RCC 7860 (cell line): Measurements from ENCODE around the gene FBF1.
A peak's percentile ranks its signal among the peaks of the same experiment; 100 is the strongest.

Source experiments
- DNase-seq: peaks from one replicate; pipeline ENCODE4 v3.0.0-alpha.2; 2015; ENCODE audit warnings: low spot score
- FAIRE-seq: peaks from 2 replicates; lab custom pipeline; 2012; peaks lifted over from hg19 to GRCh38; lab: Jason Lieb, UNC

The FBF1 gene

DNA sequence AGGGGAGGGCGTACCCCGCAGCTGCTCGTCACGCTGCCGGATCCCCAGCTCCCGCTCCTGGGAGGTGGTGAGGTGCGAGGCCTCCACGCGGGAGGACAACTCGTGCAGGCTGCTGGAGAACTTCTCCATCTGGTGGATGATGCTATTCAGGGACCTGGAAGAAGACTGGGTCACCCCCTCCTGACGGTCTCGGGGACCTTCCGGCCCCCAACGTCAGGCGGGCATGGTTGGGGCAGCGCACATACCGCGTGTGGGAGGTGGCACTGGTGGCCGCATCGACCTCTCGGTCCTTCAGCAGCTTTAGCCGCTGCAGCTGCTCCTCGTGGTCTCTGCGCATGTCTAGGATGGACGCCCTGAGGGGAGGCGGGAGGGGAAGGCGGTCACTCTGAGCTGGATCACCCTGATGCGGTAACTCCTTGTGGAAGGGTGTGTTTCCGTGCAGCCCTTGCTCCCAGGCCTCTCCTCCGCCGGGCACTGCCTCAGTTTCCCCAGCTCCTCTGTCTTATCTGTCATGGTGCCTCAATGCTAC lies 22.9 kb downstream of the FBF1 start:
- no peak for DNase-seq
- FAIRE-seq = no peak

DNA sequence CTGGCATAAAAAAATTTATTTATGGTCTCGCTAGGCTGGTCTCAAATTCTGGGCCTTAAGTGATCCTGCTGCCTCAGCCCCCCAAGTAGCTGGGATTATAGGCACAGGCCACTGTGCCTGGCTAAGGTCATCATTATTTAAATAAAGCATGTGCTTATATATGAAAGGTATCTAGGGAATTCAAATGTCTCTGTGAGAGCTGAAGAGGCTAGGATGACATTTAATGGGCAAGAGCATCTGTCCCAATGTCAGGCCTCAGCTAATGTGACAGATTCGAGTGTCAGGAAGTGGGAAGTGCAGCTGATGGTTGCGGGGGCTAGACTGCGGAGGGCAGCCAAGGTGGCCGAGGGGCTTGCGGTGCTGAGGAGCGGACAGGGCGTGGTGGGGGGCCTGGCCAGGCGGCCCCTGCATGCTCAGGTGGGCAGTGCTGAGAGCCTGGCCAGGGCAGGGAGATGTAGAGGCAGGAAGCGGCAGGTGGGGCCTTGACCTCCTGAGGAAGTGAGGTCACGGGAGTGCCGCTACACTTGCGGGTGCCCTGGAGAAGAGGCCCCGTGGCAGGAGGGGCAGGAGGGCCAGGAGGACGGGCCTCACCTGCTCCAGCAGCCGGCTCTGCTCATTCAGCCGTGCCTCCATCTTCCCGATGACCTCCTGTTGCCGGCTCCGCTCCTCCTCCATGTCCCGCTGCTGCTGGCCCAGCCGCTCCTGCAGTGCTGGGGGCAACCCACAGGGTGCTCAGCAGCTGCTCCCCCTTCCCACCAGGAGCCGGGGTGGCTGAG lies 23.5 kb downstream of the FBF1 start:
- DNase-seq (no peak), FAIRE-seq (no peak)

DNA sequence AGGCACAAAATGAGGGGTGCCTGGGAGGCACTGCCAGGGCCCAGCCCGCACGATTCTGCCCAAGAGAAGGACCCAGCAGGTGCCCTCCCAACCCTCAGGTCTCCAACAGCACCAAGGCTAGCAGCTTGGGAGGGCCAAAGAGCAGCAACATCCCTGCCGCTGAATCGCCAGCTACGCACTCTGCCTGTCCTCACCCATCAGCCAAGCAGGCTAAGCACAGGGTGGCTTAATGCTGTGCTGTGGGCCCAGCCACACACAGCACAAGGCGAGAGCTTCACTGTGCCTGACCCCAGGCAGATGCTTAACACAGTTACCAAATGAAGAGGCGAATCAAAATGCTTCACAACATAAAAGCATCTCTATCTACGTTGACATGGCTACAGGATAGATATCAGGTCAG lies 25.6 kb downstream of the FBF1 start:
- FAIRE-seq (no peak), DNase-seq (no peak)

DNA sequence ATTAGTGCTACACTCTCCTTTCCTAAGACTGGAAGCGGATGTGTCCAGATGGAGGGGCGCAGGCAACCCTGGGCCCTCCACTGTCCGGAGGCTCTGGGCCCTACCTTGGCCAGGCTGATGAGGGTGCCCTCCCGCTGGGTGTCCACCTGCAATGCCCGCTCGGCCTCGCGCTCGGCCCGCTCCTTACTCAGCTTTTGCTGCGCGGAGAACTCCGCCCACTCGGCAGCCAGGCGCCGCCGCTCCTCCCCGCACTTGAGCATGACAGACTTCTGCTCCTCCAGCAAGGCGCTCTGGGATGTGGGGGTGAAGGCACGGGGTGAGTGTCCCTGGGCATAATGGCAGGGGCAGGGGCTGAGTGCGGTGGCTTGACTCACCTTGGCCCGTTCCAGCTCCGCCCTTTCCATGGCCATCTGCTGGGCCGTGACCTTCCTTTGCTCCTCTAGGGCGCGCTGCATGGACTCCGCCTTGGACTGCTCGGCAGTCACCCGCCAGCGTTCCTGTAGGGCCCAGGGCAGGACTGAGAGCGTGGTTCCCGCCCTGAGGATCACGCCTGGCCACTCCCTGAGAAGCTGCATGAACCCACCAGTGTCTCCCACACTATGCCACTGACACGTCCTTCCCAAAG lies 26.1 kb downstream of the FBF1 start:
- no peak for DNase-seq
- no peak for FAIRE-seq

DNA sequence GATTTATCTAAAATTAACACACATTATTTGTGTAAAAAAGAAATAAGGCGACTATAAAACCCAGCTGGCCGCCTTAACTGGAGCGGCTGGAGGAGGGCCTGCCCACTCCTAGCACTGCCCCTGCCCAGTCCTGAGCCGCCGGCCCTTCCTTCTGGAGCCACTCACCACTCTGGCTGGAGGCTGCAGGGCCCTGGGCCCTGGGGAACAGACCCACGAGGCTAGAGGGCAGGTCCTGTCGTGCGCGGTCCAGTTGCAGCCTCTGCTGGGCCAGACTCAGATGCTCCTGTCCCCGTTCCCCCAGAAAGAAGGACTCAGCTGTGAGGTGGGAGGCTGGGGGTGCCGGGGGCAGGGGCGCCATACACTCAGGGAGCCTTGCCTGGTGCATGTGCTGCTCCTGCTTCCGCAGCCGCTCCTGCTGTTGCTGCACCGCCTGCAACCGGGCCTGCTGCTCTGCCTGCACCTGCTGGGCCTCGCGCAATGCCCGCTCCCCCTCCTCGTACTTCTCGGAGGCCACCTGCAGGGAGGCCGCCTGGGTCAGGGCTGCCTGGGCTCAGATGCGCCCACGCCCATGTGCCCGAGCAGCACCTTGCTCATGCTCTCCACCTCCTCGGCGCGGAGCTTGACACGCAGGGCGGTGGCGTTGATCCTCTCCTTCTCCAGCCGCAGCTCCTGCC lies 27.2 kb downstream of the FBF1 start:
- DNase-seq (no peak), FAIRE-seq (no peak)

DNA sequence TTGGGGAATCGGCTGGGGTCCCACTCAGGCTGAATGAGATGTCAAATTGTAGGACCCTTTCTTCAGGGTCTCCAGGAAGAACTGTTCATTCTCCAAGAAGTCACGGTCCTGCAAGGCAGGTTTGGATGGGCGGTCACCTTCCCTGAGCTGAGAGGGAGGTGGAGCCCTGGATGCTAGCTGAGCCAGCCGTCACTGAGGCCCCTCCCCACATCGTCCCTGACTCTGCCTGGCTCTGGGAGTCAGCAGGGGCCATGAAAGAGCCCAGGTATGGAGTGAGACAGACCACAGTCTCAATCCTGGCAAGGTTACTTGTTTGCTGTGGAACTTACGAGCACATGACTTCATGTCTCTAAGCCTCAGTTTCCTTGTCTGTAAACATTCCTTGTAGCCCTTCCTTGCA lies 30.1 kb downstream of the FBF1 start:
- FAIRE-seq = no peak

DNA sequence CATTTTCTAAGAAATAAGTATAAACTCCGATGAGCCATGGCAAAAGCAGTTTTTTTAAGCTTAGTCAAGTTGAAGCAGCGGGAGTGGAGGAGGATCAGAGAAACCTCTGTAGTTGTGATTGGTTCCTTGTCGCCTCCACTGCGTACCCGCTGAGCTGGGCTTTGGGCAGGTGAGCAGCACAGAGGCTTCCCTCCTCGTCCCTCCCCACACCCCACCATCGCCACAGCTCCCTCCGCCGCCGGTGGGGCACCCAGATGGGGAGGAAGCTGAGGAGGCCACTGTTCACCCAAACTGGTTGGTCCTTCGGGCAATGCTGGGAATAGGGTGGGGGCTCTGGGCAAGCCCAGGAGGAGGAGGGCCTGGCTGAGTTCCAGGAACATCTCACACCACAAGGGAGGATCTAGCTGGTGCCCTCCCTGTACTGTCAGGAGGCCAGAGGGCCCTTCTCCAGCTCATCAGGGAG lies 31.0 kb downstream of the FBF1 start:
- FAIRE-seq (no peak), DNase-seq (no peak)

More for the DNA sequence above, 30.1 kb downstream of the FBF1 start:
- DNase-seq = no peak

DNA sequence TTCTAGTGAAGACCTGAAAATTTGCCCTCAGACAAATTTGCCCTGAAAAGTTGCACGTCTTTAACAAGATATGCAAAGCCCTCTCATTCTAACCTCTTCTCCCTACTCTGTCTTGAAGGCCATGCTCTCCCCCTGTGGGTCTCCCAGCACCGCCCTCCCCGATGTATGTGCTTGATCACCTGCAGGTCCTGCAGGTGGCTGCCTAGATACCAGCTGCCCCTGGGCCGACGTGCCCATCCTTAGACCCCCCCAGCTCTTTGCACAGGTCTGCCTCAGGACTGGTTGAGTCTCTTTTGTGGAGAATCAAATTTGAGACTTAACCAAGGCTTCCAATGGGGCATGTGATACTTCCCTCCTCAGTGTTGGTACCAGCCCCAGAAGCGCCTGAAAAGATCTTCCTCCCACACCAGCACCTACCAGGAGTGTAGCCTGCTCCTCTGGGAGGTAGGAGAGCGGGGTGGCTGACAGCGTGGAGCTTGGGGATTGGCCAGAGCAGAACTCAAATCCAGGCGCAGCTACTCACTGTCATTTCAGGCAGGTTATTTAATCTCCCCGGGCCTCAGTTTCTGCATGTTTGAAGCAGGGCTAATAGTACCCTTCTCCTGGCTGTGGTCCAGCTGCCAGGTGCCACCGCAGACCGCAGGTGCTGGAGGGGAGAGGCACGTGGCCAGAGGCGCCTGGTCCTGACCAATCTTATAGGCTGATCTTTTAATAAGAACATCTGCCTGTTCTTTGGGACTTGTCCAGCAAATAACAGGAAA lies 31.6 kb downstream of the FBF1 start:
- FAIRE-seq (no peak), DNase-seq (no peak)

DNA sequence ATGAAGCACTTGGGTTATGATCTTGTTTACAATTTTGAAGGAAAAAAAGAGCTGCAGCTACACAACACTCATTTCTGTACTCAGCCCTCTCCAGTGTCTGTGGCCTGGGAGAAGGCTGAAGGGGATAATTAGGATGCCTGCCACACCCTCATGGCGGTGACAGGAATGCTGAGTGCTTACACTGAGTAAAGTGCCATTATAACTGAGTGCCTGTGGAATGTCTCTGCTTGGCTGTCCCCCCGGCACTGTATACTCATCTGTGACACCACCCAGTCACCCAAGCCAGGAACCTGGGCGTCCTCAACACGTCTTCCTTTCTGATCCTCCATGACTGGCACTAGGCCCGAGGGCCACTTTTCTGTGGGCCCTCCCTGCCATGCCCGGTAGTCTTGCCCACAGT lies 32.6 kb downstream of the FBF1 start:
- FAIRE-seq (no peak), DNase-seq (no peak)

DNA sequence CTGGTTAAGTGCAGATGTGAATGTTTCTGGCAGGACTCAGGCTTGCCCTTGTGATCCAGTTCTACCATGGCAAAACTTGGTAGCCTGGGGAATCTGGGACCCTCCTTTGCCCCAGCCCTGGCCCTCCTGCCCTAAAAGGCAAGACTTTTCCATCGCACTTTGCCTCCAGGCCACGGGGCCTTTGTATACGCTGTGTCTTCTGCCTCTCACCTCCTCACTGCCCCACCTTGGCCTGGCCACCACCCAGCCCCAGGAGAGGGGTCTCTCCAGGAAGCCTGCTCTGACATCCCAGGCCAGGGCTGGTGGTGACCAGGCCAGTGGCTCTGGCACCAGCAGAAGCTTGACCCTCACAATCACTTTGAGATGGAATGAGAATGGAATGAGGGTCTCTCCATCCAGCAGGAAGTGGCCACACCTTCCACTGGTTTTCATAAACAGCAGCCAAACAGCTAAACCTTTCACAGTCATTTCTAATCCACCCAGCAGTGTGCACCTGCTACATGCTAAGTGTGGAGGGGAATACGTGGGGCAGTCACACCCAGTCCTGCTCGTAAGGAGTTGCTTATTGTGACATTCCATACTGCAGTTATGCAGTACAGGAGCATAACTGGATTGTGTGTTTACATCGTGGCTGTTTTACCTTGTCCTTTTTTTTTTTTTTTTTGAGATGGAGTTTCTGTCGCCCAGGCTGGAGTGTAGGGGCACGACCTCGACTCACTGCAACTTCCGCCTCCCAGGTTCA lies 34.5 kb downstream of the FBF1 start:
- DNase-seq (no peak), FAIRE-seq (no peak)

DNA sequence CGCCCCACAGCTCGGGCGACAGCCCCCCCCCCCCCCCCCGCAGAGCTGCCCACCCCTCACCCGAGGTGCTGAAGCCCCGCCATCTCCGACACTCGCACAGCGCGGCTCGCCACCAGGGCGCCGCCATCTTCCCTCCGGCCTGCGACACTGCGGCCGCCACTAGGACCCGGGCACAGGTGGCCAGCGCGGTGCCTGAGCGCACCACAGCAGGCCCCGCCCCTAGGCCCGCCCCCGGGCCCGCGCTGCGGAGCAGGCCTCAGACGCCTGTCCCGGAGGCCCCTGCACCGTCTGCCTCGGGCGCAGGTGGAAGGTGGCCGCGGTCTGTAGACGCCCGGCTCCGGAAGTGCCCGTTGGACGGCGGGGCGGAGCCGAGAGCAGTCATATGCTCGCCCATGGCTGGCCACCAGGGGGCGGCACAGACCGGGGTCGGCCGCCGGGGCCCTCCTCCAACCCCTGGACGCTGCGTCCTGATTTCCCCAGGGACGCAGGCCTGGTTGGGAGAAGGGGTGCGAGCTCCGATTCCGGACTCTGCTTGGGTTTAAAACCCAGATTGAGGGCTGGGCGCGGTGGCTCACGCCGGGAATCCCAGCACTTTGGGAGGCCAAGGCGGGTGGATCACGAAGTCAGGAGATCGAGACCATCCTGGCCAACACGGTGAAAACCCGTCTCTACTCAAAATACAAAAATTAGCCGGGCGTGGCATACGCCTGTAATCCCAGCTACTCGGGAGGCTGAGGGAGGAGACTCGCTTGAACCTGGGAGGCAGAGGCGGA lies 35.9 kb downstream of the FBF1 start, which contains the start of gene MRPL38:
MRPL38 (minus strand) TSS at position 136 of the 773 bp plus-strand sequence; CDS start at position 127, 9 bp downstream.
- peak; percentile 94 for DNase-seq
- peak; percentile 60 for FAIRE-seq

DNA sequence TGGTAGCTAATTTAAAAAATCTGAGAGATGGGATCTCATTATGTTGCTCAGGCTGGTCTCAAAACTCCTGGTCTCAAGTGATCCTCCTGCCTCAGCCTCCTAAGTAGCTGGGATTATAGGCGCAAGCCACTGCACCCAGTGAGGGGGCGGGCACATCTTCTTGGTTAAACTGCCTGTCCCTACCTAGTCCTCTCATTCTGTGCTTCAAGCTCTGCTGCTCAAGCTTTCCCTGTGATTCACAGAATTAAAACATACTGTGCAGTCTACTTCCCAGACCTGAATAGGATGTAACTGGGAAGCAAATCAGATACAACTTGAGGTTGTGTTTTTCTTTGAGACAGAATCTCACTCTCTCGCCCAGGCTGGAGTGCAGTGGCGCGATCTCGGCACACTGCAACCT lies 38.4 kb downstream of the FBF1 start:
- peak; percentile 35 for DNase-seq
- no peak for FAIRE-seq

DNA sequence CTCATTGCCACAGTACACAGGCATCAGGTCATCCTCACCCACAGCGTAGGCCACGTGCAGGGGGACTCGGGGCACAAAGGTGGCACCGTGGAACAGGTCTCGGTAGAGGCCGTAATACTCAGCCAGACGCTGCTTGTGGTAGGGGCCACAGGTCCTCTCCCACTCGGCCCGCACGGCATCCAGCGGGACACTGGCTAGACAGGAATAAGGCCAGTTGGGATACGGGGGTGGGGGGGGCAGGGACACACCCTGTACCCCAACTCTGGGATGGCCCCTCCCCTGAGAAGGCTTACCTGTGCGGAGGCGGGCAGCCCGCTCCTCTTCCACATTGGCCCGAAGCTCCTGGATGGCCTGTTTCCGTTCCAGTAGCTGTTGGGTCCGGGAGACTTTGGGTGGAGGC lies 39.1 kb downstream of the FBF1 start:
- DNase-seq (no peak), FAIRE-seq (no peak)

DNA sequence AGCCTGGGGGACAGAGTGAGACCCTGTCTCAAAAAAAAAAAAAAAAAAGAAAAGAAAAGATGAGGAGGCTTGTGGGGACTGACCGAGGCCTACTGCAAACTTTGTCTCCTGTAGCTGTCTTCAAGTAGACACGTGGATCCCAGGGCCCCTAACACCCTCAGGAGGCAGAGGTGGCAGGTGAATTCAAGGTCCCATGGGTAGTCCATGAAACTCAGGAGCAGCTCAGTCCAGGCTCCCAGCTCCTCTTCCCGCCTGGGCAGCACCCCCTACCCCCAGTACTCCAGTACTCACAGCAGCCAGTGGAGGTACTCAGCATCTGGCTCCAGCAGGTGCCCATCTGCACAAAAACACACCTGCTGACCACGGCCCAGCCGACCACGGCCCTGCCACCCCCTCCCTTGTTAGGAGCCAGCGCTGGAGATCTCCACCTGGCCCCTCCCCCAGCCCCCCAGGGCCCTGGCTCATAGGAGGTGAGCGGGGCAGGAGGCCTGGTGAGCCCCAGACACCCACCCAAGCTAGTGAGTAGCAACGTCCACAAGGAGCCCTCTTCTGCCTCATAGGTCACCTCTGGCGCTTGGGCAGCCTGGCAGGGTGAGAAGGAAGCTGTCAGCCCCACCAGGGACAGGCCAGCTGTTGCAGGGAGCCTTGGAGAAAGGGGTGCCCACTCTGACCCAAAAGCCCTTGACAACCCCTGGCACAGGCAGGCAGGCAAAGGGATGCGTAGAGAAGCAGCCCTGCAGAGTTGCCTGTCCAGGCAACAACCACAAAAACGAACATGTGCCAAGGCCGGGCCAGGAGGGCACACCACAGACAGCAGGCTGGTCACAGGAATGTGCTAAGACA lies 39.9 kb downstream of the FBF1 start:
- FAIRE-seq (no peak), DNase-seq (no peak)

DNA sequence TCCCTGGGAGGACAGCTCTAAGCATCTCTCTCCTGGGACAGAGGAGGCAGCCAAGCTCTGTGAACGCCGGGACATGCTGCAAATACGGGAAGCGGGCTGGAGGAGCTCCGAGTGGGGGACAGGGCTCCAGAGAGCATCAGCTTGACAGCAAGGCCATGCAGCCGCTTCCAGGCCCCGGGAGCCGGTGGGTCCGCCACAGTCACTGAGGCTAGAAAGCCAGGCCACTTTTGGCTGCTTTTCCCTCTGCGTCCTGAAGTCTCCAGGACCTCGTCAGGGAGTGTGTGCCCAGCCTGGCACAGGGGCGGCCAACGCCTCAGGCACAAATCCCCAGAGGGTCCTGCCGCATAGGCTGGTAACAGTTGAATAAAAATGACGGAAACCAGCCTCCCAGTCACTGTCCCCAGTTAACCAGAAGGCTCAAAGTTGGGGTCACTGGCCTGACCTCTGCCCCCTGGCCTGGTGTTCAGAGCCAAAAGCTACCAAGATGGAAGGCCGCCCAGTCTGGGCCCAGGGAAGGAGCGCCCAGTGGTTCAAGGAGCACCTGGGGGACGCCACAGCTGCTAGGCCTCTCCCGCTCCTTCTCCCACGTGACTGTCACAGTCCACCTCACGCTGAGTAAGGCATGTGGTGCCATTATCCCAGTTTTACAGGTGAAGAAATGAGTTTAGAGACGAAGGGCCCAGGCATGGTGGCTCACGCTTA lies 40.9 kb downstream of the FBF1 start:
- FAIRE-seq (no peak), DNase-seq (no peak)

DNA sequence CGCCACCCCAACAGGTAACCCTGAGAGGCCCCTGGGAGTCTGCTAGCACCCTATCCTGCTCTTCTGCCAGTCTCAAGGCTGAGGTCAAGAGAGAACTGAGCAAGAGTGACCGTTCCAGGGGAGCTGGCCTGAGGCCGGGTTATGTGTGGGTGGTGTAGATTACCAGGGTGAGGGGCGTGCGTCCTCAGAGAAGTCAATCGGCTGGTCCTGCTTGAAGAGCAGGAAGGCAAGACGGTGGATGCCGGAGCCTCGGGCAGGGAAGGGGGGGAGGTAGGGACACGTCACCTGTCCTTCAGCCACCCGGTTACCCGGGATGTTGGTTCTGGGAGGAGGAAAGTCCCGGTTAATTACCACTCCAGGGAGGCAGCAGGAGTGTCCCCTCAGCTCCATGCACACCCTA lies 41.5 kb downstream of the FBF1 start:
- FAIRE-seq (no peak), DNase-seq (no peak)

DNA sequence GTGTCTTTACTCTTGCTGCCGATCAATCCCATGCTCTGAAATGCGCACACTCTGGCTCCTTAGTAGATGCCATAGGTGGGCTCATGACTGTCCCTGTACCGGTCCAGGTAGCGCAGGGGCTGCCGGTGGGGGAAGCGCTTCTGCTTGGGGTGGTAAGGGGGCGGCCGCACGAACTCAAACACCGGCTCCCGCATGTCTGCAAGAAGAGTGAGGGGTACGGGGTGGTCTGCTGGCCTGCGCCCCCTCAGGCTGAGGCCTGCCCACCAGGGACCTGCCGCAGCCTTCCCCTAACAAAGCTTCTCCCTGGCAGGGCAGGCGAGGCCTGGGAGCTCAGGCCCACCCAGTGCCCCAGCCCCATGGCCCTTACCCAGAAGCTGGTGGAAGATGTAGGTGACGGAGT lies 42.1 kb downstream of the FBF1 start:
- no peak for FAIRE-seq
- DNase-seq = no peak

DNA sequence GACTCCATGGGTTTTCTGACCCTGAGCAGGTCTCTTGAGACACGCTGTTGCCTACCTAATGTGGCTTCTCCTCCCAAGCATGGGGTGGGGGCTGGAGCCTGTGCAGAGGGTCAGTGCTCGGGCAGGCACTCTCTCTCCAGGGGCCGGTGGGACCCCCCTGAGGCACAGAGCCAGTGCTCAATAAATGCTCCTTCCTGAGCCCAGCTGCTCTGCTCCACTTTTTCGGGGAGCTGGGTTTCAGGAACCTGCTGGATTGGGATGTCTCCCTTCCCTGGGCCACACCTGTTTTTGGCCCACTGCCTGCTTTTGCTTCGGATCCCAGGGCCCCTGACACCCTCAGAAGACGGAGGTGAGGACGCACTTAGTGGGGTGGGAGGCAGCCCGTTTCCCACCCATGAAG lies 42.8 kb downstream of the FBF1 start:
- no peak for FAIRE-seq
- DNase-seq = no peak
